ENCODE data around the gene PLCH1.

The PLCH1 gene

DNA sequence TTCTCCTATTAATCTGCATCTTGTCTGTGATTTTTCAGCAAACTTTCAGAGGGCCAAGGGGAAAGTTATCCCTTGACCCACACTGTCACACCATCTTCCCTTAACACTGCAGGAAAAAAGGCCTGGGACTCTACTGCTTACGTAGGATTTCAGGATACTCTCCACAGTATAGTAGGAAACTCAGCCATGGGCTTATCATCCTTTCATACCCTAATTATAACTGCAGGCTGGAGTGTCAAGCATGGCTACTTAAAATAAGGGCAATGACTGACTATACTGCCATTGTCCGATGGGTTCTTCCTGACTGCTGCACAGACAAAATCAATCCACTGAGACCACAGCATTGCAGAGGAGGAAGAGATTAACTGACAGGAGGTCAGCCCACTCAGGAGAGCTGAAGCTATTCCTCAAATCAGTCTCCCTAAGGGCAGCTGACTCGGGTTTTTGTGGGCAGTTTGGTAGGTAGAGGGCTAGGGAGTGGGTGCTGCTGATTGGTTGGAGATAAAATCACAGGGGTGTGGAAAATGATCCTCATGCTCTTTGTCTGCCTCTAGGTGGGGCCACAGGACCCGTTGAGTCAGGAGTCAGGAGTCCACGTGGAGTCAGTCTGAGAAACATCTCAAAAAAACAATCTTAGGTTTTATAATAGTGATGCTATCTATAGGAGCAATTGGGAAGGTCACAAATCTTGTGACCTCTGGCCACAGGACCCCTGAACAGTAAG, 333.2 kb downstream of the PLCH1 start:
- Histone ChIP-seq H3K27ac (ENCODE audit: low read depth, low read length) (no peak overlapping the region), H3K9me2 (replicated peaks; ENCODE audit: control insufficient read depth, low read length) (no peaks in the 10 kb centered on the region), H3K36me3 (ENCODE audit: control insufficient read depth, low read length) (no peaks in the 10 kb centered on the region), H3K79me2 (ENCODE audit: control insufficient read depth, low read length) (no peaks in the 10 kb centered on the region), H3K4me3 (ENCODE audit: low read length) (no peak overlapping the region), H4K20me1 (ENCODE audit: control insufficient read depth, insufficient read depth, low read depth, low read length) (no peaks in the 10 kb centered on the region), H3K4me2 (ENCODE audit: low read length) (no peak overlapping the region), H3K27me3 (ENCODE audit: control insufficient read depth, low read length) (no peaks in the 10 kb centered on the region), H3F3A (ENCODE audit: control insufficient read depth, insufficient read depth) (no peaks in the 10 kb centered on the region), H3K4me1 (ENCODE audit: control insufficient read depth, low read length) (no peaks in the 10 kb centered on the region), H3K9me3 (ENCODE audit: control insufficient read depth, insufficient read depth, low read length) (no peaks in the 10 kb centered on the region; the same call in 1 of the 2 replicates)
- TF ChIP-seq EZH2phosphoT487 (IDR thresholded peaks at IDR 0.05; ENCODE audit: borderline replicate concordance, low read length) (no peak), CTCF (IDR thresholded peaks at IDR 0.05; ENCODE audit: low read depth, low read length, poor library complexity, severe bottlenecking) (peak; percentile 11)

DNA sequence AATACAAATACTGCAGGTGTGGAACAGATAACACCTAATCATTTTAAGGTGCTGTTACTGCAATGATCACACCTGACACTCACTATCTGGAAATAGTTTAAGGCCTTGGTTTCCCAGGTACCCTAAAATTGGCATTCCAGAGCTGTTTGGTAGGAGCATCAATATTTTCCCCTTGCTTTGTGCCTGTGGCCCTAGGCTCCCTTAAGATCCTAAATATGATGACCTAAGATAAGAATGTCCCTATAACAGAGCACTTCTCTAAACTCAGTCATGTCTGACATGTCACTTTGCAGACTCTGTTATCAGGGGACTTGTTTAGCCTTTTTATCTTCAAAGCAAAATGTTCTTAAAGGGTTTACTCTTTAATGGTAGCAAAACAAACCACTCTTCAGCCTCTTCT, 335.5 kb downstream of the PLCH1 start:
- Histone ChIP-seq H3K4me2 (ENCODE audit: low read length) (no peak overlapping the region), H3K79me2 (ENCODE audit: control insufficient read depth, low read length) (no peaks in the 10 kb centered on the region), H3K4me3 (ENCODE audit: low read length) (no peak overlapping the region), H3K9me2 (replicated peaks; ENCODE audit: control insufficient read depth, low read length) (no peaks in the 10 kb centered on the region), H3K4me1 (ENCODE audit: control insufficient read depth, low read length) (no peaks in the 10 kb centered on the region), H3K27me3 (ENCODE audit: control insufficient read depth, low read length) (no peaks in the 10 kb centered on the region), H3F3A (ENCODE audit: control insufficient read depth, insufficient read depth) (no peaks in the 10 kb centered on the region), H3K36me3 (ENCODE audit: control insufficient read depth, low read length) (no peaks in the 10 kb centered on the region), H3K9me3 (ENCODE audit: control insufficient read depth, insufficient read depth, low read length) (no peaks in the 10 kb centered on the region; the same call in 1 of the 2 replicates), H4K20me1 (ENCODE audit: control insufficient read depth, insufficient read depth, low read depth, low read length) (no peaks in the 10 kb centered on the region), H3K27ac (ENCODE audit: low read depth, low read length) (no peak overlapping the region)
- TF ChIP-seq EZH2phosphoT487 (IDR thresholded peaks at IDR 0.05; ENCODE audit: borderline replicate concordance, low read length) (no peak), CTCF (IDR thresholded peaks at IDR 0.05; ENCODE audit: low read depth, low read length, poor library complexity, severe bottlenecking) (no peak)

- no peaks in the 10 kb centered on the region; the same call in 1 of the 2 replicates for H3K9me3 ChIP-seq (ENCODE audit: control insufficient read depth, insufficient read depth, low read length)
Measured at GRCh38 chr3:155407971-155408370, 336.9 kb downstream of the PLCH1 start.

More at GRCh38 chr3:155407971-155408370, 336.9 kb downstream of the PLCH1 start:
- Histone ChIP-seq H3K27ac (ENCODE audit: low read depth, low read length) (no peak overlapping the region), H3K4me2 (ENCODE audit: low read length) (no peak overlapping the region), H3K79me2 (ENCODE audit: control insufficient read depth, low read length) (no peaks in the 10 kb centered on the region), H4K20me1 (ENCODE audit: control insufficient read depth, insufficient read depth, low read depth, low read length) (no peaks in the 10 kb centered on the region), H3K36me3 (ENCODE audit: control insufficient read depth, low read length) (no peaks in the 10 kb centered on the region), H3K27me3 (ENCODE audit: control insufficient read depth, low read length) (no peaks in the 10 kb centered on the region), H3K9me2 (replicated peaks; ENCODE audit: control insufficient read depth, low read length) (no peaks in the 10 kb centered on the region), H3F3A (ENCODE audit: control insufficient read depth, insufficient read depth) (no peaks in the 10 kb centered on the region), H3K4me1 (ENCODE audit: control insufficient read depth, low read length) (no peaks in the 10 kb centered on the region), H3K4me3 (ENCODE audit: low read length) (no peak overlapping the region)
- TF ChIP-seq EZH2phosphoT487 (IDR thresholded peaks at IDR 0.05; ENCODE audit: borderline replicate concordance, low read length) (no peak), CTCF (IDR thresholded peaks at IDR 0.05; ENCODE audit: low read depth, low read length, poor library complexity, severe bottlenecking) (no peak)
